Measurements from ENCODE around the gene LRRC51.

DNA sequence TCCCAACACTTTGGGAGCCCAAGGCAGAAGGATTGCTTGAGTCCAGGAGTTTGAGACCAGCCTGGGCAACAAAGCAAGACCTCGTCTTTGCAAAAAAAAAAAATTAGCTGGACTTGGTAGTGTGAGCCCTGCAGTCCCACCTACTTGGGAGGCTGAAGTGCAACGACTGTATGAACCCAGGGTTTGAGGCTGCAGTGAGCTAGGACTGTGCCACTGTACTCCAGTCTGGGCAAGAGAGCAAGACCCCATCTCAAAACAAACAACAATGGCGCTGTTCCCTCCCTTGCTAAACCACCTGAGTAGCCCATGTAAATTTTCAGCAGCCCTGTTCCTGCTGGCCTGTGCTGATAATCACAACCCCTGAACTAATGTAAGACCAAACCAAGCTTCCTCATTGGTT is 19.4 kb downstream of the LRRC51 start:
- TF ChIP-seq, protein P1, sequence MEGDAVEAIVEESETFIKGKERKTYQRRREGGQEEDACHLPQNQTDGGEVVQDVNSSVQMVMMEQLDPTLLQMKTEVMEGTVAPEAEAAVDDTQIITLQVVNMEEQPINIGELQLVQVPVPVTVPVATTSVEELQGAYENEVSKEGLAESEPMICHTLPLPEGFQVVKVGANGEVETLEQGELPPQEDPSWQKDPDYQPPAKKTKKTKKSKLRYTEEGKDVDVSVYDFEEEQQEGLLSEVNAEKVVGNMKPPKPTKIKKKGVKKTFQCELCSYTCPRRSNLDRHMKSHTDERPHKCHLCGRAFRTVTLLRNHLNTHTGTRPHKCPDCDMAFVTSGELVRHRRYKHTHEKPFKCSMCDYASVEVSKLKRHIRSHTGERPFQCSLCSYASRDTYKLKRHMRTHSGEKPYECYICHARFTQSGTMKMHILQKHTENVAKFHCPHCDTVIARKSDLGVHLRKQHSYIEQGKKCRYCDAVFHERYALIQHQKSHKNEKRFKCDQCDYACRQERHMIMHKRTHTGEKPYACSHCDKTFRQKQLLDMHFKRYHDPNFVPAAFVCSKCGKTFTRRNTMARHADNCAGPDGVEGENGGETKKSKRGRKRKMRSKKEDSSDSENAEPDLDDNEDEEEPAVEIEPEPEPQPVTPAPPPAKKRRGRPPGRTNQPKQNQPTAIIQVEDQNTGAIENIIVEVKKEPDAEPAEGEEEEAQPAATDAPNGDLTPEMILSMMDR (conservative IDR thresholded peaks at IDR 0.05 in 1 of 2, IDR thresholded peaks at IDR 0.05 in 1 of 2; ENCODE audit: extremely low read depth in 1 of 2, insufficient read depth in 1 of 2, low read depth in 1 of 2, low read length in 2 of 2), result no peak
- TF ChIP-seq EZH2 (IDR thresholded peaks at IDR 0.05; ENCODE audit: borderline replicate concordance, low read length), result no peak
